Activated CD8-positive, alpha-beta memory T cell treated with anti-CD3 and anti-CD28 coated beads for 48 hours (primary cell): ENCODE data around the gene TPMT.

ENCODE experiments used
- DNase-seq, 3 experiments: peaks; one replicate each; pipeline ENCODE4 v3.0.0-alpha.2; 2020; ENCODE audit warnings: low read depth in 2 of 3, low spot score in 2 of 3

Gene TPMT

GRCh38 chr6:18117136-18117535 is 37.7 kb downstream of the TPMT start:
- no peak for DNase-seq

GRCh38 chr6:18115356-18115755 is 39.5 kb downstream of the TPMT start:
- no peak for DNase-seq

- no peak for DNase-seq
Measured at GRCh38 chr6:18110162-18110561, 44.7 kb downstream of the TPMT start.

- DNase-seq: no peak
Measured at GRCh38 chr6:18107061-18107460, 47.8 kb downstream of the TPMT start.

GRCh38 chr6:18102783-18103509 is 51.9 kb downstream of the TPMT start:
- no peak for DNase-seq

- DNase-seq: no peak
Measured at GRCh38 chr6:18101873-18102272, 53.0 kb downstream of the TPMT start.

GRCh38 chr6:18101271-18101670 is 53.6 kb downstream of the TPMT start:
- no peak for DNase-seq

GRCh38 chr6:18100296-18100695 is 54.6 kb downstream of the TPMT start:
- DNase-seq: no peak

GRCh38 chr6:18099511-18099910 is 55.4 kb downstream of the TPMT start:
- no peak for DNase-seq

GRCh38 chr6:18096423-18096822 is 58.5 kb downstream of the TPMT start:
- DNase-seq: no peak

GRCh38 chr6:18091382-18091781 is 63.5 kb downstream of the TPMT start:
- no peak for DNase-seq

- DNase-seq: no peak
Measured at GRCh38 chr6:18090349-18090786, 64.5 kb downstream of the TPMT start.

GRCh38 chr6:18088419-18089296 is 66.2 kb downstream of the TPMT start:
- DNase-seq: no peak

- DNase-seq: no peak
Measured at GRCh38 chr6:18087396-18088165, 67.3 kb downstream of the TPMT start.

GRCh38 chr6:18081025-18081668 is 73.7 kb downstream of the TPMT start:
- DNase-seq: no peak

GRCh38 chr6:18080544-18080943 is 74.3 kb downstream of the TPMT start:
- DNase-seq: no peak

GRCh38 chr6:18078866-18079265 is 76.0 kb downstream of the TPMT start:
- no peak for DNase-seq
